Panc1 (cell line): ENCODE measurements around the gene PRKAG3.

Source experiments
- CTCF ChIP-seq: fragments of 450-650 bp; IDR thresholded peaks from 2 replicates; pipeline ENCODE4 v1.5.1; 2017; ENCODE audit warnings: mild to moderate bottlenecking
- REST ChIP-seq, 2 experiments: IDR thresholded peaks; 2 replicates each; pipeline ENCODE4 v1.6.1; 2011 to 2012; ENCODE audit warnings: low read depth in 2 of 2, control low read depth in 1 of 2, low read length in 1 of 2, mild to moderate bottlenecking in 1 of 2, moderate library complexity in 1 of 2; ENCODE audit not compliant: insufficient read depth in 1 of 2

- TF ChIP-seq CTCF = no peak
- TF ChIP-seq REST (IDR thresholded peaks at IDR 0.05; ENCODE audit: insufficient read depth in 1 of 2, low read depth in 2 of 2, low read length in 1 of 2) = no peak
These were observed at the start of gene PRKAG3 for GRCh38 chr2:218831378-218831990.
